ENCODE results near the gene GRAMD2A. TPM values are rescaled to one million over a fixed set of nuclear protein-coding genes. Genes with fewer than 3 reads are reported as not detected.

The GRAMD2A gene
- total RNA-seq, 8 experiments from 2014 or later = 0.13 to 2.3 (median 0.69) TPM

- in situ Hi-C loops (cut with MboI; ENCODE audit: low pct_unique_long_range_greater_than_20kb in 2 of 9, low sequenced_read_pairs in 9 of 9, unreplicated experiment in 9 of 9) = no loop called here
Observed at GRCh38 chr15:72205896-72206676, 8.5 kb upstream of the GRAMD2A start.

DNA sequence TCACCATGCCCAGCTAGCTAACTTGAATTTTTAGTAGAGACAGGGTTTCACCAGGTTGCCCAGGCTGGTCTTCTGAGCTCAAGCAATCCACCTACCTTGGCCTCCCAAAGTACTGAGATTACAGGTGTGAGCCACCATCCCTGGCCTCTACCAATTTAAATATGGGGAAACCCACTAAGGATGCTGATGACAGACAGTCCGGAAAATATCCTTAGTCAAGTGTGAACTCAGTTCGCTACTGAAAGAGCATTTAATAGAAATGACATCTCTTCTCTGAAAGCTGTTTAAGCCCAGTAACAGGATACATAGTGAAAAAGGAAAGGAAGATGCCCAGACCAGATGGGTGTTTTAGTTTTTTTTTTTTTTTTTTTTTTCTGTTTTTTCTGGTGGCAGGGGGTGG is 7.7 kb upstream of the GRAMD2A start:
- WGBS, 10 experiments = 94 to 100% (median 100%) methylated on average over 1 to 2 of the region's 2 CpGs; no CpG with 5 or more reads in 7 of the 10 experiments
- Histone ChIP-seq H3K27ac (no peak overlapping the region), H3K4me1 (replicated peaks in 1 of 2) (no peaks in the 10 kb centered on the region), H3K4me3 (no peak overlapping the region)
- in situ Hi-C loops (cut with MboI; ENCODE audit: low pct_unique_long_range_greater_than_20kb in 2 of 9, low sequenced_read_pairs in 9 of 9, unreplicated experiment in 9 of 9) = no loop called here
- ATAC-seq (replicated peaks in 6 of 8) = no peak

More at GRCh38 chr15:72205896-72206676, 8.5 kb upstream of the GRAMD2A start:
- Histone ChIP-seq H3K4me1 (replicated peaks in 1 of 2) (no peaks in the 10 kb centered on the region), H3K27ac (no peak overlapping the region), H3K4me3 (no peak overlapping the region)
- WGBS, 10 experiments = 83 to 100% (median 96%) methylated on average over 1 to 4 of the region's 10 CpGs; no CpG with 5 or more reads in 4 of the 10 experiments
- ATAC-seq (replicated peaks in 6 of 8) = no peak

GRCh38 chr15:72203507-72203837 is 5.9 kb upstream of the GRAMD2A start:
- Histone ChIP-seq H3K4me1 (replicated peaks in 1 of 2) (no peaks in the 10 kb centered on the region), H3K4me3 (no peak overlapping the region), H3K27ac (no peak overlapping the region)
- ATAC-seq (replicated peaks in 6 of 8) = peak; percentile 33 to 94 (median 84)
- 10 to 85% (median 70%) methylated on average over 3 to 4 of the region's 5 CpGs; no CpG with 5 or more reads in 4 of the 10 experiments for WGBS, 10 experiments
- in situ Hi-C loops (cut with MboI; ENCODE audit: low pct_unique_long_range_greater_than_20kb in 2 of 9, low sequenced_read_pairs in 9 of 9, unreplicated experiment in 9 of 9) = no loop called here

- 71 to 100% (median 85%) methylated on average over 1 to 6 of the region's 8 CpGs; no CpG with 5 or more reads in 2 of the 10 experiments for WGBS, 10 experiments
- no peak for ATAC-seq (replicated peaks in 6 of 8)
- in situ Hi-C loops (cut with MboI; ENCODE audit: low pct_unique_long_range_greater_than_20kb in 2 of 9, low sequenced_read_pairs in 9 of 9, unreplicated experiment in 9 of 9) = no loop called here
- Histone ChIP-seq H3K4me3 (no peak overlapping the region), H3K27ac (no peak overlapping the region), H3K4me1 (replicated peaks in 1 of 2) (no peaks in the 10 kb centered on the region)
Observed at GRCh38 chr15:72202801-72203506, 5.4 kb upstream of the GRAMD2A start.

DNA sequence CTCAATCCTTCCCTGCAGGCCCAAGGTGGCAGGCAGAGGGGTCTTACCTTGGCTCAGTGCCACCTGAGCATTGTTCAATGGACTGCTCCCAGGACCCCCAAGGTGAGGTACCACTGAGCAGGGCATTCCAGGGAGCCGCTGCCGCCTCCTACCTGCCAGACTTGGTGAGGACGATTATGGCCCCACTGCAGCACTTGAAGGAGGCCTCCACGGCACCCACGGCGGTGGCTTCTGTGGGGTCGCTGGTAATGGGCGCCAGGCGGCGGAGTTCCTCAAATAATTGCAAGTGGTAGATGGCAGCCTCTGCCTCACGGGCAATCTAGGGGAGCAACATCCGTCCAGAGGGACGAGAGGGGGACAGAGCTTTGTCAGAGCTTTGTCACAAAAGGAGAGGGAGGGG is 4.7 kb upstream of the GRAMD2A start:
- in situ Hi-C loops (cut with MboI; ENCODE audit: low pct_unique_long_range_greater_than_20kb in 2 of 9, low sequenced_read_pairs in 9 of 9, unreplicated experiment in 9 of 9) = no loop called here
- no peak for ATAC-seq (replicated peaks in 6 of 8)
- H3K4me1 ChIP-seq (replicated peaks in 1 of 2) = no peaks in the 10 kb centered on the region
- H3K4me3 ChIP-seq = no peak overlapping the region
- WGBS, 10 experiments = 79 to 100% (median 93%) methylated on average over 1 to 10 of the region's 13 CpGs; no CpG with 5 or more reads in 5 of the 10 experiments
- no peak overlapping the region for H3K27ac ChIP-seq

- no peak for ATAC-seq (replicated peaks in 6 of 8)
- H3K4me3 ChIP-seq = no peak overlapping the region
- no peaks in the 10 kb centered on the region for H3K4me1 ChIP-seq (replicated peaks in 1 of 2)
- WGBS, 10 experiments = 17 to 100% (median 82%) methylated on average over 1 to 2 of the region's 3 CpGs; no CpG with 5 or more reads in 3 of the 10 experiments
- no peak overlapping the region for H3K27ac ChIP-seq
- in situ Hi-C loops (cut with MboI; ENCODE audit: low pct_unique_long_range_greater_than_20kb in 2 of 9, low sequenced_read_pairs in 9 of 9, unreplicated experiment in 9 of 9) = no loop called here
Observed at GRCh38 chr15:72201391-72201921, 3.9 kb upstream of the GRAMD2A start.

DNA sequence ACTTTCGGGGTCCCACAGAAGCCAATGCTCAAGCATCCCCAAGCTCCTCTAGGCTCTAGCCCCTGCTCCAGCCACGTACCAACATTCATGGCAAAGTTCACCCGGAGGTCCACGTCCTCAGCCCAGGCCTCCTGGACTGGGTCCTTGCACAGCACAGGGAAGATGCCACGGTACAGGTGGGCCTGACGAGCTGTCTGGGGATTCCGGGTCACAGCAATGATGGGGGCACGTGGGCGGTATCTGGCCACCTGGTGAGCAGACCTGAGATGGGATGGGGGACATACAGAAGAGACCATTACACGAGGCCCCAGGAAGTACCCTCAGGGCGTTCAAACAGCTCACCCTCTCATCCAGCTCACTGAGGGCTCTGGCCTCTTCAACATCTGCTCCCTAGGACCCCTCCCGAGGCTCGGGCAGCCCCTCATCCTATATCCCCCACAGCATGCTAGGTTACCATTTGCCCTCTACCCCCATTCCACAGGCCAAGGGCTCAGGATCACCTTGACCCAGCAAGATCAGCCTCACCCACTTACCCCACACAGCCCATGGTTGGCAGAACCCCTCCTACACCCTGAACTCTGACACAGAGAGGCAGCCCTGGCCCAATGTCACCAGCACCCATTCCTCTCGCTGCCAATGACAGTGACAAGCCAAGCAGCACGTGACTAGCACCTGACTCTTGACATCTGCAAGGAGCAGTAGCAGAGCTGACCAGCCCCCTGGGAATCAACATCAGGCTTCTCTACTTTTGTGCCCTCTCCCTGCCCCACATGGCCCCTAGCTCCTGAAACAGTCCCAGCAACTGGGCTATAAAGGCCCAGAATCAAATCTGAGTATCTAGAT is 3.0 kb upstream of the GRAMD2A start:
- ATAC-seq (replicated peaks in 6 of 8) = no peak
- 80 to 100% (median 95%) methylated on average over 1 to 4 of the region's 15 CpGs; no CpG with 5 or more reads in 5 of the 10 experiments for WGBS, 10 experiments
- in situ Hi-C loops (cut with MboI; ENCODE audit: low pct_unique_long_range_greater_than_20kb in 2 of 9, low sequenced_read_pairs in 9 of 9, unreplicated experiment in 9 of 9) = no loop called here
- H3K27ac ChIP-seq = no peak overlapping the region
- no peaks in the 10 kb centered on the region for H3K4me1 ChIP-seq (replicated peaks in 1 of 2)
- no peak overlapping the region for H3K4me3 ChIP-seq

- WGBS, 10 experiments = 57 to 100% (median 100%) methylated on average over 1 of the region's 2 CpGs; no CpG with 5 or more reads in 3 of the 10 experiments
- ATAC-seq (replicated peaks in 6 of 8) = peak; percentile 7 to 53 (median 34)
- Histone ChIP-seq H3K4me1 (replicated peaks in 1 of 2) (no peaks in the 10 kb centered on the region), H3K4me3 (no peak overlapping the region), H3K27ac (no peak overlapping the region)
- in situ Hi-C loops (cut with MboI; ENCODE audit: low pct_unique_long_range_greater_than_20kb in 2 of 9, low sequenced_read_pairs in 9 of 9, unreplicated experiment in 9 of 9) = no loop called here
Observed at GRCh38 chr15:72199721-72200212, 2.2 kb upstream of the GRAMD2A start.

- H3K27ac ChIP-seq = no peak overlapping the region
- WGBS, 10 experiments = 100% methylated on average over 1 of the region's 2 CpGs; no CpG with 5 or more reads in 9 of the 10 experiments
- no peak for ATAC-seq (replicated peaks in 6 of 8)
- in situ Hi-C loops (cut with MboI; ENCODE audit: low pct_unique_long_range_greater_than_20kb in 2 of 9, low sequenced_read_pairs in 9 of 9, unreplicated experiment in 9 of 9) = no loop called here
- no peak overlapping the region for H3K4me3 ChIP-seq
- H3K4me1 ChIP-seq (replicated peaks in 1 of 2) = no peaks in the 10 kb centered on the region
Observed at GRCh38 chr15:72199205-72199515, 1.6 kb upstream of the GRAMD2A start.

- no peaks in the 10 kb centered on the region for H3K4me1 ChIP-seq (replicated peaks in 1 of 2)
- no peak overlapping the region for H3K4me3 ChIP-seq
- WGBS, 10 experiments = 80 to 100% (median 87%) methylated on average over 1 to 5 of the region's 11 CpGs; no CpG with 5 or more reads in 6 of the 10 experiments
- H3K27ac ChIP-seq = no peak overlapping the region
- in situ Hi-C loops (cut with MboI; ENCODE audit: low pct_unique_long_range_greater_than_20kb in 2 of 9, low sequenced_read_pairs in 9 of 9, unreplicated experiment in 9 of 9) = no loop called here
- ATAC-seq (replicated peaks in 6 of 8) = no peak
Observed at GRCh38 chr15:72198356-72199204, 993 bp upstream of the GRAMD2A start.

GRCh38 chr15:72197041-72197459 is 537 bp downstream of the GRAMD2A start:
- peak; percentile 1 to 43 (median 24) for ATAC-seq (replicated peaks in 6 of 8)
- H3K4me1 ChIP-seq (replicated peaks in 1 of 2) = no peaks in the 10 kb centered on the region
- 0 to 75% (median 9%) methylated on average over 1 to 30 of the region's 35 CpGs; no CpG with 5 or more reads in 4 of the 10 experiments for WGBS, 10 experiments
- in situ Hi-C loops (cut with MboI; ENCODE audit: low pct_unique_long_range_greater_than_20kb in 2 of 9, low sequenced_read_pairs in 9 of 9, unreplicated experiment in 9 of 9) = no loop called here
- H3K4me3 ChIP-seq = peak overlapping the region; percentile 9 to 43 (median 35)
- no peak overlapping the region for H3K27ac ChIP-seq
